K562 (cell line): Measurements from ENCODE around the gene KMT5B. TPM values are rescaled to one million over a fixed set of nuclear protein-coding genes. Genes with fewer than 3 reads are reported as not detected.

Experiments used
- MYNN ChIP-seq, 2 experiments: sonication (generic); formaldehyde crosslinking in 1 of 2; IDR thresholded peaks; 2 replicates each; pipeline versions ENCODE4 v1.5.0 to v1.6.1; 2016 to 2020; ENCODE audit warnings: antibody characterized with exemption in 1 of 2, missing genetic modification reagents in 1 of 2
- polyA plus RNA-seq, 8 experiments: library from polyadenylated mRNA; depleted of rRNA in 4 of 8; stranded (reverse) in 5 of 8; unstranded in 3 of 8; fragments of >200 nt; fragmentation: Nextera tagmentation in 2 of 8; fragmentation: Illumina TruSeq in 1 of 8; extraction: Ambion mirVana in 2 of 8; extraction: Trizol in 1 of 8; gene quantifications; 2 replicates each; pipeline versions ENCODE4 v1.2.1 to v1.2.3, GENCODE V29; 2011 to 2014; ENCODE audit warnings: inconsistent platforms in 1 of 8, missing spikeins in 1 of 8
- total RNA-seq, 7 experiments: library from RNA; depleted of rRNA in 6 of 7; stranded (reverse); fragments of >200 nt in 6 of 7; fragmentation: Illumina TruSeq in 2 of 7; extraction: Trizol in 2 of 7; gene quantifications; 2 replicates each; pipeline versions ENCODE4 v1.2.1 to v1.2.3, GENCODE V29; 2011 to 2021; ENCODE audit warnings: low replicate concordance in 1 of 7
- TF ChIP-seq, protein P1 (sequence below): fragments of 450-650 bp; IDR thresholded peaks from 2 replicates; pipeline ENCODE4 v1.6.1; 2016; ENCODE audit warnings: mild to moderate bottlenecking, moderate library complexity

Gene KMT5B
- total and polyA plus RNA-seq, 9 of the 15 experiments (the other 6 are each of a cell fraction or from before 2014, with no cell fraction given), result 7.3 to 27.3 (median 20.9) TPM

DNA sequence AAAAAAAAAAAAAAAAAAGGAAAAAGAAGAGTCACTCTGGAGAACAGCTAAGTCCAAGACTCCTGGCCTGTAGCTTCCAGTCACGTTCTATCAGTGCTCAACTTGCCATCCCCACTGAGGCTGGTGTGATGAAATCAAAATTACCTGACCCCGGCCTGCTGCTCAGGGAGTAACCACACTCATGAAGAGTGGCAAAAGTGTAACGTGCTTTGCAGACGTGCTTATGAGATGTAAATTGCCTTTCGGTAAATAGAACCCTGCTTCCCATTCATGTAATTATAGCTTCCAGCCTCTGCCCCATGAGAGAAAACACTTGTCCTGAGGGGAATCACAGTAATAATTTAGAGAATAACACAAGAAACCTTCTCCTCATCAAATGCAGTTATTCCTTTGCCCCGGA lies 63.7 kb downstream of the KMT5B start (continued):
- TF ChIP-seq, protein P1, sequence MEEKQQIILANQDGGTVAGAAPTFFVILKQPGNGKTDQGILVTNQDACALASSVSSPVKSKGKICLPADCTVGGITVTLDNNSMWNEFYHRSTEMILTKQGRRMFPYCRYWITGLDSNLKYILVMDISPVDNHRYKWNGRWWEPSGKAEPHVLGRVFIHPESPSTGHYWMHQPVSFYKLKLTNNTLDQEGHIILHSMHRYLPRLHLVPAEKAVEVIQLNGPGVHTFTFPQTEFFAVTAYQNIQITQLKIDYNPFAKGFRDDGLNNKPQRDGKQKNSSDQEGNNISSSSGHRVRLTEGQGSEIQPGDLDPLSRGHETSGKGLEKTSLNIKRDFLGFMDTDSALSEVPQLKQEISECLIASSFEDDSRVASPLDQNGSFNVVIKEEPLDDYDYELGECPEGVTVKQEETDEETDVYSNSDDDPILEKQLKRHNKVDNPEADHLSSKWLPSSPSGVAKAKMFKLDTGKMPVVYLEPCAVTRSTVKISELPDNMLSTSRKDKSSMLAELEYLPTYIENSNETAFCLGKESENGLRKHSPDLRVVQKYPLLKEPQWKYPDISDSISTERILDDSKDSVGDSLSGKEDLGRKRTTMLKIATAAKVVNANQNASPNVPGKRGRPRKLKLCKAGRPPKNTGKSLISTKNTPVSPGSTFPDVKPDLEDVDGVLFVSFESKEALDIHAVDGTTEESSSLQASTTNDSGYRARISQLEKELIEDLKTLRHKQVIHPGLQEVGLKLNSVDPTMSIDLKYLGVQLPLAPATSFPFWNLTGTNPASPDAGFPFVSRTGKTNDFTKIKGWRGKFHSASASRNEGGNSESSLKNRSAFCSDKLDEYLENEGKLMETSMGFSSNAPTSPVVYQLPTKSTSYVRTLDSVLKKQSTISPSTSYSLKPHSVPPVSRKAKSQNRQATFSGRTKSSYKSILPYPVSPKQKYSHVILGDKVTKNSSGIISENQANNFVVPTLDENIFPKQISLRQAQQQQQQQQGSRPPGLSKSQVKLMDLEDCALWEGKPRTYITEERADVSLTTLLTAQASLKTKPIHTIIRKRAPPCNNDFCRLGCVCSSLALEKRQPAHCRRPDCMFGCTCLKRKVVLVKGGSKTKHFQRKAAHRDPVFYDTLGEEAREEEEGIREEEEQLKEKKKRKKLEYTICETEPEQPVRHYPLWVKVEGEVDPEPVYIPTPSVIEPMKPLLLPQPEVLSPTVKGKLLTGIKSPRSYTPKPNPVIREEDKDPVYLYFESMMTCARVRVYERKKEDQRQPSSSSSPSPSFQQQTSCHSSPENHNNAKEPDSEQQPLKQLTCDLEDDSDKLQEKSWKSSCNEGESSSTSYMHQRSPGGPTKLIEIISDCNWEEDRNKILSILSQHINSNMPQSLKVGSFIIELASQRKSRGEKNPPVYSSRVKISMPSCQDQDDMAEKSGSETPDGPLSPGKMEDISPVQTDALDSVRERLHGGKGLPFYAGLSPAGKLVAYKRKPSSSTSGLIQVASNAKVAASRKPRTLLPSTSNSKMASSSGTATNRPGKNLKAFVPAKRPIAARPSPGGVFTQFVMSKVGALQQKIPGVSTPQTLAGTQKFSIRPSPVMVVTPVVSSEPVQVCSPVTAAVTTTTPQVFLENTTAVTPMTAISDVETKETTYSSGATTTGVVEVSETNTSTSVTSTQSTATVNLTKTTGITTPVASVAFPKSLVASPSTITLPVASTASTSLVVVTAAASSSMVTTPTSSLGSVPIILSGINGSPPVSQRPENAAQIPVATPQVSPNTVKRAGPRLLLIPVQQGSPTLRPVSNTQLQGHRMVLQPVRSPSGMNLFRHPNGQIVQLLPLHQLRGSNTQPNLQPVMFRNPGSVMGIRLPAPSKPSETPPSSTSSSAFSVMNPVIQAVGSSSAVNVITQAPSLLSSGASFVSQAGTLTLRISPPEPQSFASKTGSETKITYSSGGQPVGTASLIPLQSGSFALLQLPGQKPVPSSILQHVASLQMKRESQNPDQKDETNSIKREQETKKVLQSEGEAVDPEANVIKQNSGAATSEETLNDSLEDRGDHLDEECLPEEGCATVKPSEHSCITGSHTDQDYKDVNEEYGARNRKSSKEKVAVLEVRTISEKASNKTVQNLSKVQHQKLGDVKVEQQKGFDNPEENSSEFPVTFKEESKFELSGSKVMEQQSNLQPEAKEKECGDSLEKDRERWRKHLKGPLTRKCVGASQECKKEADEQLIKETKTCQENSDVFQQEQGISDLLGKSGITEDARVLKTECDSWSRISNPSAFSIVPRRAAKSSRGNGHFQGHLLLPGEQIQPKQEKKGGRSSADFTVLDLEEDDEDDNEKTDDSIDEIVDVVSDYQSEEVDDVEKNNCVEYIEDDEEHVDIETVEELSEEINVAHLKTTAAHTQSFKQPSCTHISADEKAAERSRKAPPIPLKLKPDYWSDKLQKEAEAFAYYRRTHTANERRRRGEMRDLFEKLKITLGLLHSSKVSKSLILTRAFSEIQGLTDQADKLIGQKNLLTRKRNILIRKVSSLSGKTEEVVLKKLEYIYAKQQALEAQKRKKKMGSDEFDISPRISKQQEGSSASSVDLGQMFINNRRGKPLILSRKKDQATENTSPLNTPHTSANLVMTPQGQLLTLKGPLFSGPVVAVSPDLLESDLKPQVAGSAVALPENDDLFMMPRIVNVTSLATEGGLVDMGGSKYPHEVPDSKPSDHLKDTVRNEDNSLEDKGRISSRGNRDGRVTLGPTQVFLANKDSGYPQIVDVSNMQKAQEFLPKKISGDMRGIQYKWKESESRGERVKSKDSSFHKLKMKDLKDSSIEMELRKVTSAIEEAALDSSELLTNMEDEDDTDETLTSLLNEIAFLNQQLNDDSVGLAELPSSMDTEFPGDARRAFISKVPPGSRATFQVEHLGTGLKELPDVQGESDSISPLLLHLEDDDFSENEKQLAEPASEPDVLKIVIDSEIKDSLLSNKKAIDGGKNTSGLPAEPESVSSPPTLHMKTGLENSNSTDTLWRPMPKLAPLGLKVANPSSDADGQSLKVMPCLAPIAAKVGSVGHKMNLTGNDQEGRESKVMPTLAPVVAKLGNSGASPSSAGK, result no peak
- TF ChIP-seq MYNN (IDR thresholded peaks at IDR 0.05) (no peak), MYNN (CRISPR knock-in tag; IDR thresholded peaks at IDR 0.05) (no peak)
